ENCODE data around the gene TAS2R60. TPM values are rescaled to one million over a fixed set of nuclear protein-coding genes. Genes with fewer than 3 reads are reported as not detected.

TAS2R60 gene
- total RNA-seq, 4 donors from 2014 or later = 0.82 TPM; not detected in 3

DNA sequence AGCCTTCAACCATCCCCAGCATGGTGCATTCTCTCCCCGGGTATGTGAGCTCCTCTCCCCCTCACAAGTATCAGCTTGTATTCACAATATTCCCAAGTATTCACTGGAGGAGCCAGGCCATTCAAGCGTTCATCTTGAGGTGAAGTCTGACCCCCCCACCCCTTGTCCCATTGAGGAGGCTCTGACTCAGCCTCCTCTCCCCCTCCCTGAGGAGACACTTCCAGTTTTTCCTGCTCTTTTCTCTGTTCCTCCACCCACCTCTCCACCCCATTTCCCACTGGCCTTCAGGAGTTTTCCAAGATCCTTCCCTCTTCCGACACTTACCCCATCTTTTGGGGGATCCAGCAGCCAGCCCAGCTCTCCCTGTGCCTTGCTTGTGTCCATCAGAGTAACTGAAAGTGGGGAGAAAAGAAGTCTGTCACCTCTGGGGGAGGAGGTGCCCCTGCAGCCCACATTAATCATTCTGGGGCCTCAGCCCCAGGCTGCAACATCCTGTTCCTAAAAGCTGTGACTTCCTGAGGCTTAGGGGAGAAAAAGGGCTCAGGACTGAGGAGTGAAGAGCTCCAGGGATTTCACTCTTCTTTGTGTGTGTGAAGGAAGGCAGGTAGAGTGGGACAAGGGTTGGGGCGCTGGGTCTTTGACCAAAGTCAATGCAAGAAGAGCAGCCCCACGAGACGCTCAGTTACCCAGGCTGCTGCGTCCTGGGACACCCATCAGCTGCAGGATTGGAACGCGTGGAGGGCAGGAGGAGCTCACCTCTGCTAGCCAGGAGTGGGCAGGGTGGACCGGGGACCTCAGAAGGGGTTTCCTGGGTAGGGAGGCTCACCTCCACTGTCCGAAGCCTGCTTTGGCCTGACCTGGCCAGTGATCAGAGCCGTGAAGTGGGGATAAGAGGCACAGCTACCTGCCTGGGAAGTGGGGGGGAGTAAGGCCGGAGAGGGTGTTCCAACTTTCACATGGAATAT lies 35.7 kb upstream of the TAS2R60 start:
- TF ChIP-seq, protein P1, sequence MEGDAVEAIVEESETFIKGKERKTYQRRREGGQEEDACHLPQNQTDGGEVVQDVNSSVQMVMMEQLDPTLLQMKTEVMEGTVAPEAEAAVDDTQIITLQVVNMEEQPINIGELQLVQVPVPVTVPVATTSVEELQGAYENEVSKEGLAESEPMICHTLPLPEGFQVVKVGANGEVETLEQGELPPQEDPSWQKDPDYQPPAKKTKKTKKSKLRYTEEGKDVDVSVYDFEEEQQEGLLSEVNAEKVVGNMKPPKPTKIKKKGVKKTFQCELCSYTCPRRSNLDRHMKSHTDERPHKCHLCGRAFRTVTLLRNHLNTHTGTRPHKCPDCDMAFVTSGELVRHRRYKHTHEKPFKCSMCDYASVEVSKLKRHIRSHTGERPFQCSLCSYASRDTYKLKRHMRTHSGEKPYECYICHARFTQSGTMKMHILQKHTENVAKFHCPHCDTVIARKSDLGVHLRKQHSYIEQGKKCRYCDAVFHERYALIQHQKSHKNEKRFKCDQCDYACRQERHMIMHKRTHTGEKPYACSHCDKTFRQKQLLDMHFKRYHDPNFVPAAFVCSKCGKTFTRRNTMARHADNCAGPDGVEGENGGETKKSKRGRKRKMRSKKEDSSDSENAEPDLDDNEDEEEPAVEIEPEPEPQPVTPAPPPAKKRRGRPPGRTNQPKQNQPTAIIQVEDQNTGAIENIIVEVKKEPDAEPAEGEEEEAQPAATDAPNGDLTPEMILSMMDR (IDR thresholded peaks at IDR 0.05; ENCODE audit: low read depth) = no peak

DNA sequence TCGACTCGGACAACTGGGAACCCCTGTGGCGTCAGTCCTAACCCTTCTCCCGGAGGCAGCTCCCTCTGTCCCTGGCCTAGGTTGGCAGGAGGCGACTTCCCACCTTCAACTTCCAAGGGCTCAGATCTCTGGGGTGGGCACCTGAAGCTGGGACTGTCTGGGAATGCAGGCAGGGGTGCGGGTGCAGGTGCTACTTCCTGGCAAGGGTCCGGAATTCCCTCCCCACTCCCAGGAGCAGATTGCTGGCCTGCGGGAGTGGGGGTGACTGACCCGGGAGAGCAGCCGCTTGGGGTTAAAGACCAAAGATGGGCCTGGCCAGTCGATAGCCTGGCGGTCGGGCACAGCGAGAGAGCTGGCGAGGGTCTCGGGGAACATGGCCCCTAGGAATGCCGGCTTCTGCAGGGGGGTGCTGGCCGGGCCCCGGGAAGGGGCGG lies 35.0 kb upstream of the TAS2R60 start:
- TF ChIP-seq, protein P1 (IDR thresholded peaks at IDR 0.05; ENCODE audit: low read depth) = no peak

DNA sequence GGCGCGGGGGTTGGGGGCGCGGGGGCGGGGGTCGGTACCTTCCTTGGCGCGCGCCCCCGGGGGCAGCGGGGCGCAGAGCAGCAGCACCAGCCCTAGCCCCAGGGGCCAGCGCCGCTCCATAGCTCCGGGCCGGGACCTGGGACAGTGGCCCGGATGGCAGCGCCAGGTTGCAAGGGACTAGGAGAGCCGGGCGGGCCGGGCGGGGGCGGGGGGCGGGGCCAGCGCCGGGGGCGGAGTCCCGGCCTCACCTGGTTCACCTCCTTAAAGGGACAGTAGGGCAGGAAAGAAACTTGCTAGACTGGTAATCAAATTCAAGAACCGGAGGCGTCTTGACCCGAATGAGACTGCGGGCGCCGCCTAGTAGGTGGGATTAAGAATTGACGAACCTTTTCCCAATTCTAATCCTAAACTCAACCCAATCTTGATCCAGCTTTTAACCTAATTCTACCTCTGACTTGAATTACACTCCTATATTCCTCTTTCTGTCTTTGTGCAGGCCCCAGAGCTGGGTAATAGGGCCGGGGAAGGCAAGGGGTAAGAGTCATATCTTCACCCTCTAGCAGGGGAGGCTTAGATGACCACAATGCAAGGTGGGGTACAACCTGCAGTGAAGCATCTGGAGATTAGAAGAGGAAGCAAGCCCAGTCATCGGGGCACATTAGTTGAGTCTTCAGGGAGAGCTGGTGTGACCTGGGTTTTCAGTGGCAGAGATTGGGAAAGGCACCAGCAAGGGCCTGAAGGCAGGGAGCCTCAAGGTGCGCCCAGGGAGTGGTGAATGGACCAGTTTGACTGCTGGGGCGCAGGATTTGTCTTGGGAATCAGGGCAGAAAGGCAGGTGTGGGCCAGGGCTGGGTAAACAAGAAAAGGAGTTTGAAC lies 34.3 kb upstream of the TAS2R60 start, which contains the start of gene EPHA1:
EPHA1 (minus strand) TSS at position 171 of the 876 bp plus-strand sequence; CDS start at position 120, 51 bp downstream.
- TF ChIP-seq, protein P1 (IDR thresholded peaks at IDR 0.05; ENCODE audit: low read depth) = no peak

DNA sequence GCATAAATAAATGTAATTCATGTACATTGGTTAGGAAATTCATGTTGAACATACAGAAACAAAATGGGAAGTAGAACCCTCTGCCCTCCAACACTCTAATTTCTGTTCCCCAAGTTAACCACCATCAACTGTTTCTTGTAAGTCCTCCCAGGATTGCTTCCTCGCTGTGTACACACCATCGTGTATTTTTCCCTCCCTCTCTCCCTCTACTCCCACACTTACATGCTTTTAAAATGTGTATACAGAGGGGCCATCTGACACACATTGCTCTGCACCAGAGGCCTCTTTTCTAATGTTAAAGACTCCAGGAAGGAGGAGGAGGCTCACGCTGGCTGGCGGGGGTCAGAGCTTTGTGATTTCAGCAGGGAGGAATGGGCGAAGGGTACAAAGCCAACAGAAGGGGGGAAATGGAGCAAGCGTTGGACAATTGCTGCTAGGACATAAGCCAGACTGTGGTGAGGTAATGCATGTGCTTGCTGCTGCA lies 32.7 kb upstream of the TAS2R60 start:
- TF ChIP-seq, protein P1 (IDR thresholded peaks at IDR 0.05; ENCODE audit: low read depth) = no peak

DNA sequence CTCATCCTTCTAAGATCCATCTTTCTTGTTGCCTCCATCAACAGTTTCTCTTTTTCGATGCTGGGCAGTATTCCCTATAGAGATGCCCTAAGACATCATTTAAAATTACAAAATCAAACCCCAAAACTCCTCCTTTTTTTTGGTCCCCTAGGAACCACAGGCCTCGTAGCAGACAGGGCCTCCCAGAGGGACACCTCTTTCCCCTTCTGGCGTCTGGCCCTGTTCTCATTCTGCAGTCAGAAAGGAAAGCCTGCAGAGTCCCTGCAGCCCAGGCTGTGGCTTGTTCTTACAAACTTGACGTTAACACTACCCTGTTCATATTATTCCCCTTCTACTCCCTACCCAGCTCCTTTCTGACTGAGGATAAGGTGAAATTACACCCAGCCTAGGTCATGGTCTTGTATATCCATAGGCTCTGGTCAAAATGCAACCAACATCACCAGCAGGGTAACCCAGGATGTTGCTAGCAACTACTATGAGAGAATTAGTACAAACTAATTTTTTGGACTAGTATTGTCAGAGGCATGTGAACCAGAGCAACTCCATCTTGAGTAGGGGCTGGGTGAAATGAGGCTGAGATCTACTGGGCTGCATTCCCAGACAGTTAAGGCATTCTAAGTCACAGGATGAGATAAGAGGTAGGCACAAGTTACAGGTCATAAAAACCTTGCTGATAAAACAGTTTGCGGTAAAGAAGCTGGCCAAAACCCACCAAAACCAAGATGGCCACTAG lies 31.1 kb upstream of the TAS2R60 start:
- TF ChIP-seq, protein P1 (IDR thresholded peaks at IDR 0.05; ENCODE audit: low read depth) = no peak

DNA sequence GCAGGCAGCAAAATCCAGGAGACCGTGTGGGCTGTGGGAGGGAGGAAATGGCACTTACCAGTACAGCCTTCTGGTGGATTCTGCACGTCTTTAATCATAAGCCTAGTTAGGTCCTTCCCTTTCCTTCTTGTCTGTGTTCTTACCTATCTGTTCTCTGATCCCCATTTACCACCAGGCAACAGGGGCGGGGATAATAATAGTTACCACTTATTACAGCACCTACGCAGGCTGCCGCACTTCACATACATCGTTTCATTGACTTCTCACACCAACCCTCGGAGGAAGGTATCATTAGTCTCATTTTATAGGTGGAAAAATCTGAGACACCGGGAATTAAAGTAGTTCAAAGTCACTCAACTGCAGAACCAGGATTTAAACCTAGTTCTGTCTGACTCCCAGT lies 30.1 kb upstream of the TAS2R60 start:
- TF ChIP-seq, protein P1 (IDR thresholded peaks at IDR 0.05; ENCODE audit: low read depth) = no peak

Measured in subcutaneous adipose tissue (tissue), 4 donors.